GM23338 (cell line): ENCODE measurements around the gene EXOC6B. TPM values are rescaled to one million over a fixed set of nuclear protein-coding genes. Genes with fewer than 3 reads are reported as not detected.

Source experiments
- ATAC-seq: fragments of 200-7000 bp; cut with Tn5 transposase; 3 replicates; pipeline ENCODE4 v1.9.1; 2020
- DNase-seq: peaks from one replicate; pipeline ENCODE4 v3.0.0-alpha.2; 2015; ENCODE audit warnings: low spot score
- H2AFZ ChIP-seq: fragments of 200-600 bp; sonication (generic); 2 replicates; pipeline ENCODE4 v1.8.0; 2016; ENCODE audit warnings: antibody characterized with exemption, mild to moderate bottlenecking, moderate library complexity
- H3F3A ChIP-seq: fragments of 200-600 bp; sonication (generic); replicated peaks from 2 replicates; pipeline ENCODE4 v1.8.0; 2017; ENCODE audit warnings: antibody characterized with exemption, mixed run types, low read depth
- H3K27ac ChIP-seq: fragments of 200-600 bp; sonication (generic); 2 replicates; pipeline ENCODE4 v1.6.1; 2016; ENCODE audit warnings: low read depth
- H3K27me3 ChIP-seq: fragments of 200-600 bp; sonication (generic); 2 replicates; pipeline ENCODE4 v1.8.0; 2016; ENCODE audit warnings: mild to moderate bottlenecking, mixed run types, moderate library complexity; ENCODE audit not compliant: insufficient read depth
- H3K36me3 ChIP-seq: fragments of 200-600 bp; sonication (generic); 2 replicates; pipeline ENCODE4 v1.8.0; 2016; ENCODE audit warnings: mild to moderate bottlenecking; ENCODE audit not compliant: insufficient read depth
- H3K4me1 ChIP-seq: fragments of 200-600 bp; sonication (generic); 2 replicates; pipeline ENCODE4 v1.8.0; 2016; ENCODE audit warnings: mild to moderate bottlenecking, moderate library complexity; ENCODE audit not compliant: insufficient read depth
- H3K4me2 ChIP-seq: fragments of 200-600 bp; sonication (generic); 2 replicates; pipeline ENCODE4 v1.7.1; 2017; ENCODE audit warnings: mixed run types
- H3K4me3 ChIP-seq: fragments of 200-600 bp; sonication (generic); 2 replicates; pipeline ENCODE4 v1.6.1; 2016; ENCODE audit warnings: mixed run types
- H3K79me2 ChIP-seq: fragments of 200-600 bp; sonication (generic); replicated peaks from 2 replicates; pipeline ENCODE4 v1.8.0; 2017; ENCODE audit warnings: mild to moderate bottlenecking; ENCODE audit not compliant: insufficient read depth
- H3K9me2 ChIP-seq: fragments of 200-600 bp; sonication (generic); 2 replicates; pipeline ENCODE4 v1.8.0; 2017; ENCODE audit not compliant: insufficient read depth
- H4K20me1 ChIP-seq: fragments of 200-600 bp; sonication (generic); replicated peaks from 2 replicates; pipeline ENCODE4 v1.8.0; 2017; ENCODE audit warnings: mild to moderate bottlenecking; ENCODE audit not compliant: insufficient read depth
- H3K27ac Mint-ChIP-seq: 2 replicates; pipeline ENCODE4 v1.8.0; 2020; ENCODE audit warnings: inconsistent platforms, mild to moderate bottlenecking, moderate library complexity, mixed read lengths
- H3K27me3 Mint-ChIP-seq: 3 replicates; pipeline ENCODE4 v1.8.0; 2022; ENCODE audit warnings: low read depth, mild to moderate bottlenecking, moderate library complexity, mixed read lengths, inconsistent platforms; ENCODE audit not compliant: insufficient read depth, poor library complexity
- H3K36me3 Mint-ChIP-seq: 3 replicates; pipeline ENCODE4 v1.8.0; 2021; ENCODE audit warnings: low read depth, mild to moderate bottlenecking, inconsistent platforms, moderate library complexity, mixed read lengths
- H3K4me1 Mint-ChIP-seq: 3 replicates; pipeline ENCODE4 v1.8.0; 2020; ENCODE audit warnings: mild to moderate bottlenecking, inconsistent platforms, mixed read lengths
- H3K4me3 Mint-ChIP-seq: 3 replicates; pipeline ENCODE4 v1.8.0; 2021; ENCODE audit warnings: moderate library complexity, mild to moderate bottlenecking, inconsistent platforms, mixed read lengths
- H3K9me3 Mint-ChIP-seq: 3 replicates; pipeline ENCODE4 v1.8.0; 2020; ENCODE audit warnings: moderate library complexity, mild to moderate bottlenecking, inconsistent platforms, mixed read lengths
- CREB1 ChIP-seq: fragments of 250-450 bp; sonication (Bioruptor Pico); IDR thresholded peaks from 2 replicates; pipeline ENCODE4 v1.5.0; 2020; ENCODE audit warnings: low read depth, mild to moderate bottlenecking, moderate library complexity
- EZH2phosphoT487 ChIP-seq: fragments of 200-600 bp; sonication (generic); IDR thresholded peaks from one replicate; pipeline ENCODE4 v1.8.1; 2018; ENCODE audit warnings: antibody characterized with exemption; ENCODE audit not compliant: unreplicated experiment
- NANOG ChIP-seq: IDR thresholded peaks from 2 replicates; pipeline ENCODE4 v1.6.1; 2016; ENCODE audit warnings: antibody characterized with exemption, borderline replicate concordance
- STAT1 ChIP-seq: IDR thresholded peaks from one replicate; pipeline ENCODE4 v1.6.1; 2016; ENCODE audit warnings: antibody characterized with exemption; ENCODE audit not compliant: unreplicated experiment
- ZNF331 ChIP-seq: fragments of 250-450 bp; sonication (Bioruptor Pico); IDR thresholded peaks from 2 replicates; pipeline ENCODE4 v1.5.0; 2020; ENCODE audit warnings: low read depth, mild to moderate bottlenecking, moderate library complexity
- polyA plus RNA-seq: library from polyadenylated mRNA; unstranded; fragments of >200 nt; fragmentation: Nextera tagmentation; extraction: Ambion mirVana; gene quantifications from 2 replicates; pipeline ENCODE4 v1.2.1, GENCODE V29; 2016
- total RNA-seq: library from RNA; depleted of rRNA; stranded (reverse); fragments of >200 nt; shearing (Covaris generic); gene quantifications from 2 replicates; pipeline ENCODE4 v1.2.3, GENCODE V29; 2014
- TF ChIP-seq, protein P1 (sequence below): fragments of 250-450 bp; sonication (Bioruptor Pico); IDR thresholded peaks from 2 replicates; pipeline ENCODE4 v1.5.0; 2020; ENCODE audit warnings: mild to moderate bottlenecking, moderate library complexity
- TF ChIP-seq, protein P2 (sequence below), 2 experiments: fragments of 200-600 bp in 1 of 2; sonication (generic) in 1 of 2; conservative IDR thresholded peaks; 2 replicates each; pipeline versions ENCODE4 v1.5.1 to v1.6.1; 2016 to 2017; ENCODE audit warnings: antibody characterized with exemption in 2 of 2, low read depth in 2 of 2, mild to moderate bottlenecking in 2 of 2, moderate library complexity in 1 of 2

The EXOC6B gene
- total and polyA plus RNA-seq, 2 experiments from 2014 or later: 7.2 to 45.9 TPM

DNA sequence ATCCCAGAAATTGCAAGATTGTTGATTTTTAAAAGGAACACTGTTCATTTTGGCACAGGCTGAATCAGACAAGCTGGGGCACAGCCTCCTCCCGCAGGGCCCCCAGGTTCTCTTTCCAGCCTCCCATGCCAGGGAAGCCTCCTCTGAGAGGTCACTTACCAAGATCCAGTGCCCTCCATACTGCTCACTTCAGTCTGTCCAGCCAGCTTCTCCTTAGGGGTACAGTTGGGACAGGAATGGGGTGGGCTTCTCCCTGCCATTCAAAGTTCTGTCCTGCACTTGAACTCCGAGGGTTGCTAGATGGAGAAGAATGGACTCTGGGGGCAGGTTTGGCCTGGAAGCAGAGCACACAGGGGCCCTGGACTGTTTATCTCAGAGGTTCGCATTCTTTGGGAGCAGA, 670.7 kb downstream of the EXOC6B start (continued):
- TF ChIP-seq, protein P1, sequence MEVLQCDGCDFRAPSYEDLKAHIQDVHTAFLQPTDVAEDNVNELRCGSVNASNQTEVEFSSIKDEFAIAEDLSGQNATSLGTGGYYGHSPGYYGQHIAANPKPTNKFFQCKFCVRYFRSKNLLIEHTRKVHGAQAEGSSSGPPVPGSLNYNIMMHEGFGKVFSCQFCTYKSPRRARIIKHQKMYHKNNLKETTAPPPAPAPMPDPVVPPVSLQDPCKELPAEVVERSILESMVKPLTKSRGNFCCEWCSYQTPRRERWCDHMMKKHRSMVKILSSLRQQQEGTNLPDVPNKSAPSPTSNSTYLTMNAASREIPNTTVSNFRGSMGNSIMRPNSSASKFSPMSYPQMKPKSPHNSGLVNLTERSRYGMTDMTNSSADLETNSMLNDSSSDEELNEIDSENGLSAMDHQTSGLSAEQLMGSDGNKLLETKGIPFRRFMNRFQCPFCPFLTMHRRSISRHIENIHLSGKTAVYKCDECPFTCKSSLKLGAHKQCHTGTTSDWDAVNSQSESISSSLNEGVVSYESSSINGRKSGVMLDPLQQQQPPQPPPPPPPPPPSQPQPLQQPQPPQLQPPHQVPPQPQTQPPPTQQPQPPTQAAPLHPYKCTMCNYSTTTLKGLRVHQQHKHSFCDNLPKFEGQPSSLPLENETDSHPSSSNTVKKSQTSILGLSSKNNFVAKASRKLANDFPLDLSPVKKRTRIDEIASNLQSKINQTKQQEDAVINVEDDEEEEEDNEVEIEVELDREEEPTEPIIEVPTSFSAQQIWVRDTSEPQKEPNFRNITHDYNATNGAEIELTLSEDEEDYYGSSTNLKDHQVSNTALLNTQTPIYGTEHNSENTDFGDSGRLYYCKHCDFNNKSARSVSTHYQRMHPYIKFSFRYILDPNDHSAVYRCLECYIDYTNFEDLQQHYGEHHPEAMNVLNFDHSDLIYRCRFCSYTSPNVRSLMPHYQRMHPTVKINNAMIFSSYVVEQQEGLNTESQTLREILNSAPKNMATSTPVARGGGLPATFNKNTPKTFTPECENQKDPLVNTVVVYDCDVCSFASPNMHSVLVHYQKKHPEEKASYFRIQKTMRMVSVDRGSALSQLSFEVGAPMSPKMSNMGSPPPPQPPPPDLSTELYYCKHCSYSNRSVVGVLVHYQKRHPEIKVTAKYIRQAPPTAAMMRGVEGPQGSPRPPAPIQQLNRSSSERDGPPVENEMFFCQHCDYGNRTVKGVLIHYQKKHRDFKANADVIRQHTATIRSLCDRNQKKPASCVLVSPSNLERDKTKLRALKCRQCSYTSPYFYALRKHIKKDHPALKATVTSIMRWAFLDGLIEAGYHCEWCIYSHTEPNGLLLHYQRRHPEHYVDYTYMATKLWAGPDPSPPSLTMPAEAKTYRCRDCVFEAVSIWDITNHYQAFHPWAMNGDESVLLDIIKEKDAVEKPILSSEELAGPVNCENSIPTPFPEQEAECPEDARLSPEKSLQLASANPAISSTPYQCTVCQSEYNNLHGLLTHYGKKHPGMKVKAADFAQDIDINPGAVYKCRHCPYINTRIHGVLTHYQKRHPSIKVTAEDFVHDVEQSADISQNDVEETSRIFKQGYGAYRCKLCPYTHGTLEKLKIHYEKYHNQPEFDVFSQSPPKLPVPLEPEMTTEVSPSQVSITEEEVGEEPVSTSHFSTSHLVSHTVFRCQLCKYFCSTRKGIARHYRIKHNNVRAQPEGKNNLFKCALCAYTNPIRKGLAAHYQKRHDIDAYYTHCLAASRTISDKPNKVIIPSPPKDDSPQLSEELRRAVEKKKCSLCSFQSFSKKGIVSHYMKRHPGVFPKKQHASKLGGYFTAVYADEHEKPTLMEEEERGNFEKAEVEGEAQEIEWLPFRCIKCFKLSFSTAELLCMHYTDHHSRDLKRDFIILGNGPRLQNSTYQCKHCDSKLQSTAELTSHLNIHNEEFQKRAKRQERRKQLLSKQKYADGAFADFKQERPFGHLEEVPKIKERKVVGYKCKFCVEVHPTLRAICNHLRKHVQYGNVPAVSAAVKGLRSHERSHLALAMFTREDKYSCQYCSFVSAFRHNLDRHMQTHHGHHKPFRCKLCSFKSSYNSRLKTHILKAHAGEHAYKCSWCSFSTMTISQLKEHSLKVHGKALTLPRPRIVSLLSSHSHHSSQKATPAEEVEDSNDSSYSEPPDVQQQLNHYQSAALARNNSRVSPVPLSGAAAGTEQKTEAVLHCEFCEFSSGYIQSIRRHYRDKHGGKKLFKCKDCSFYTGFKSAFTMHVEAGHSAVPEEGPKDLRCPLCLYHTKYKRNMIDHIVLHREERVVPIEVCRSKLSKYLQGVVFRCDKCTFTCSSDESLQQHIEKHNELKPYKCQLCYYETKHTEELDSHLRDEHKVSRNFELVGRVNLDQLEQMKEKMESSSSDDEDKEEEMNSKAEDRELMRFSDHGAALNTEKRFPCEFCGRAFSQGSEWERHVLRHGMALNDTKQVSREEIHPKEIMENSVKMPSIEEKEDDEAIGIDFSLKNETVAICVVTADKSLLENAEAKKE (CRISPR knock-in tag): no peak
- TF ChIP-seq CREB1 (CRISPR knock-in tag) (no peak), ZNF331 (CRISPR knock-in tag) (no peak)

DNA sequence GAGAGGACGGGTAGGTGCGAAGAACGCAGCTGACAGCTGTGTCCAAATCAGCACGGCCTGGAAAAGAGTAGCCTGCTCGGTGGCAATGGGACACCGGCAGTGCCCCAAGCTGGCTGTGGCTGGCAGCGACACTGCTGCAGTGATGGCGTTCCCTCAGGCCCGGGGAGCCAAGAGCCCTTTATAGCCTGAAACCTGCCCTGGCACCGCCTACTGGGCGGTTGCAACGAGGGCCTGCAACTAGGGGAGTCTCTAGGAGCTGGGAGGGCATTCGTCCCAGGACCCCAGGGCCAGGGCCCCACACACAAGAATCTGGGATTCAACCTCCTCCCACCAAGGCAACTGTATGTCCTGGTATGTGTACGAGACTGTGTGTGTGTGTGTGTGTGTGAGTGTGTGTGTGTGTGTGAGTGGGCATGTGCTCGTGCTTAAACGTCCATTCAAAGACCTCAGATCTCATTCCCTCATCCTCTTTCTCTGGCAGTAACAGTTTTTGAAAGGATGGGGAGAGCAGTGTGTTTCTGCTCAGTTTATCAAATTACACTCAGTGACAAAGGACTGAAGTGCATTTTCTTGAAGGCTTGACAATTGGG, 671.4 kb downstream of the EXOC6B start:
- Histone ChIP-seq H2AFZ (no peak overlapping the region), H3K9me2 (no peaks in the 10 kb centered on the region), H3K27ac (no peak overlapping the region), H3K4me1 (peaks cover 3% of the 10 kb centered on the region; the same call in 1 of the 2 replicates), H3K4me2 (no peak overlapping the region), H3K27me3 (peaks cover 35% of the 10 kb centered on the region), H3F3A (no peaks in the 10 kb centered on the region), H4K20me1 (no peaks in the 10 kb centered on the region), H3K79me2 (no peaks in the 10 kb centered on the region), H3K4me3 (no peak overlapping the region), H3K36me3 (no peaks in the 10 kb centered on the region)
- H3K36me3 Mint-ChIP-seq: no peaks in the 10 kb centered on the region
- H3K27ac Mint-ChIP-seq: no peak overlapping the region
- no peak overlapping the region for H3K4me3 Mint-ChIP-seq
- no peaks in the 10 kb centered on the region for H3K9me3 Mint-ChIP-seq
- DNase-seq (peak; percentile 40), ATAC-seq (peak; percentile 16)
- peaks cover 11% of the 10 kb centered on the region for H3K4me1 Mint-ChIP-seq
- peaks cover 38% of the 10 kb centered on the region for H3K27me3 Mint-ChIP-seq
- TF ChIP-seq STAT1: no peak
- no peak for TF ChIP-seq EZH2phosphoT487
- TF ChIP-seq, protein P1 (CRISPR knock-in tag): no peak
- TF ChIP-seq CREB1 (CRISPR knock-in tag): no peak
- no peak for TF ChIP-seq ZNF331 (CRISPR knock-in tag)
- no peak for TF ChIP-seq NANOG
- TF ChIP-seq, protein P2, sequence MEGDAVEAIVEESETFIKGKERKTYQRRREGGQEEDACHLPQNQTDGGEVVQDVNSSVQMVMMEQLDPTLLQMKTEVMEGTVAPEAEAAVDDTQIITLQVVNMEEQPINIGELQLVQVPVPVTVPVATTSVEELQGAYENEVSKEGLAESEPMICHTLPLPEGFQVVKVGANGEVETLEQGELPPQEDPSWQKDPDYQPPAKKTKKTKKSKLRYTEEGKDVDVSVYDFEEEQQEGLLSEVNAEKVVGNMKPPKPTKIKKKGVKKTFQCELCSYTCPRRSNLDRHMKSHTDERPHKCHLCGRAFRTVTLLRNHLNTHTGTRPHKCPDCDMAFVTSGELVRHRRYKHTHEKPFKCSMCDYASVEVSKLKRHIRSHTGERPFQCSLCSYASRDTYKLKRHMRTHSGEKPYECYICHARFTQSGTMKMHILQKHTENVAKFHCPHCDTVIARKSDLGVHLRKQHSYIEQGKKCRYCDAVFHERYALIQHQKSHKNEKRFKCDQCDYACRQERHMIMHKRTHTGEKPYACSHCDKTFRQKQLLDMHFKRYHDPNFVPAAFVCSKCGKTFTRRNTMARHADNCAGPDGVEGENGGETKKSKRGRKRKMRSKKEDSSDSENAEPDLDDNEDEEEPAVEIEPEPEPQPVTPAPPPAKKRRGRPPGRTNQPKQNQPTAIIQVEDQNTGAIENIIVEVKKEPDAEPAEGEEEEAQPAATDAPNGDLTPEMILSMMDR (conservative IDR thresholded peaks at IDR 0.05; ENCODE audit: low read depth in 2 of 2): no peak
